HG02852 (cell line): ENCODE results near the gene CAPN5.
A peak's percentile ranks its signal among the peaks of the same experiment; 100 is the strongest.
"Not testable (repeated sequence)": the region's sequence is repeated elsewhere in the genome, so short reads cannot be mapped to it uniquely, and the experiment has no call there.

Experiments used
- ATAC-seq: cut with Tn5 transposase; IDR thresholded peaks from one replicate; pipeline ENCODE4 v1.9.1; 2021; ENCODE audit warnings: mild to moderate bottlenecking, moderate library complexity; ENCODE audit not compliant: unreplicated experiment

CAPN5 gene

GRCh38 chr11:77066229-77067042, at the start of gene CAPN5:
TSS of gene CAPN5 (plus strand) at chr11:77066971. CDS start at chr11:77084887, 17,916 bp downstream.
- peak; percentile 90 for ATAC-seq

- ATAC-seq, result not testable (repeated sequence)
Observed at GRCh38 chr11:77018396-77018924, 48.3 kb upstream of the CAPN5 start.

DNA sequence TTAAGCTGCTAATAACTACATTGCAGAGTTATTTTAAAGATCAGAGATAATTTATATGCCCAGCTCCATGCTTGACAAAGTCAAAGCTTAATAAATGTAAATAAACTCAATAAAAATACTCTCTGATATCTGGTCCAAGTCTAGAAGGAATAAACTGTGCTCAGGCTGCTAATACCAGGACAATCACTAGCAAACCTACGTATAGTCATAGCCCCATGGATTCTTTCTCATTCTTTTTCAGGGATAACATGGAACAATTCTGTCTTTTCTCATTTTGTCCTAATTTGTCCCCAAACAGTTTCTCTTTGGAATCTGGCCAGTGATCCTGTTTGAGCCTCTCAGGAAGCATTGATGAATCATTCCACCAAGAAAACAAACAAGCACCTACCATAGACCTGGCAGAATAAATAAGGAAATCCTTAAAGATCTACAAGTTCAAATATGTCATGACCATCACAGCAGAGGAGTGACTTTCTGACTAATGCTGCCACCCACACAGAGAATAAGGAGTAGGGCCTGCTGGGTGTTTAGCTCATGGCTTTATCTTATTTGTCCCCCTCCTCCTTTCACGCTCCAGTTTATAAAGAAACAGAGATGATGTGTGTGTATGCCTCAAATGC, 46.7 kb upstream of the CAPN5 start:
- no peak for ATAC-seq

GRCh38 chr11:77020734-77021133, 46.0 kb upstream of the CAPN5 start:
- no peak for ATAC-seq

- ATAC-seq, result peak; percentile 47
Observed at GRCh38 chr11:77024745-77025144, 42.0 kb upstream of the CAPN5 start.

DNA sequence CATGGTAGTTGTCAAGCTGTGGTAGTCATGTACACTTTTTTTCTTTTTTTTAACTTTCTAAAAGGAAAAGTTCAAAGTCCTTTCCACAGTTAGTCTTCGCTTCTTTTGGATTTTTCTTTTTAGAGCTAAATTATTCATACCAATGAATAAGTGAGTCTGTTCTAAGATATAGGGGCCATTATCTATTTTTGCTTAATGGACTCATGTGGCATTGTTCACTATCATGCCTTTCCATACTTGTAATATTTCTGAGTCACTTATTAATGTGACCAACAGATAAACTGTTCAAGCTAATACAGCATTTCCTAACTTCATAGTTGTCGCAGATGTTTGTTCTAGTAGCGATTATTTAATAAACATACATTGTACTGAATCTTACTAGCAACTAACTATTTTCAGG, 40.5 kb upstream of the CAPN5 start:
- ATAC-seq, result no peak

DNA sequence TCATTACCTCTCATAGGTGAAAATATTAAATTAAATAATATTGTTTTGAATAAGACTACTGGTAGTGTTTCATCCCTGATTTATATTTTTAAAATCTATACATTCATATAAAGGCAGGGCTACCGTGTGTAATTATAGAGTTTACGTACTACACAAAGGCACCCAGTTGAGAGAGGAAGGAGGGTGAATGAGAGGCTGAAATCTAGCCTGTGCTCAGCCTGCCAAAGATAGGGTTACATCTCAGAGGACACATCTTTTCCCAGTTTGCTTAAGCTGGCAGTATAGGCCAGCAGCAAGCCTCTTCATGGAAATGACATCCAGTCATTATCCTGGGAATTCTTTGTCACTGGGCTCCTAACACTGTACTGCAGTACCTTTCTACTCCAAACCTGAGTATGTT, 40.0 kb upstream of the CAPN5 start:
- no peak for ATAC-seq

GRCh38 chr11:77027275-77027674, 39.5 kb upstream of the CAPN5 start:
- ATAC-seq, result no peak

DNA sequence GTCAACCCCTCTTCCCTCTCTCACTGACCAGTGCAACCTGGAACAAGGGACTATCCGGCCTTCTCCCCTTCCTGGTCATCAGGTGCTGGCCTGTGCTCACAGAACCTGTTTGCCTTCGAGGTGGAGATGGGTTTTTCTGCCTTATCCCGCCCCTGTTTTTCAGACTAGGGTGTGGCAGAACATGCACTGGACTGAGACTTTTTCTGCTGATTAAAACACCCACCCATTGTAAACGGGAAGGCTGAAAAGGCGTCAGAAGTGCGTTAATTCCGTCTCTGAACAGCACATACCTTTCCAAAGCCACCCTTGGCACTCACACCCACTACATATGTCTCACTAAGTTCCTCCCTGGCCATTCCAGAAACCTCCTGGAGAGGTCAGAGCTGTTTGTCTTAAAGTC, 36.9 kb upstream of the CAPN5 start:
- ATAC-seq, result no peak

DNA sequence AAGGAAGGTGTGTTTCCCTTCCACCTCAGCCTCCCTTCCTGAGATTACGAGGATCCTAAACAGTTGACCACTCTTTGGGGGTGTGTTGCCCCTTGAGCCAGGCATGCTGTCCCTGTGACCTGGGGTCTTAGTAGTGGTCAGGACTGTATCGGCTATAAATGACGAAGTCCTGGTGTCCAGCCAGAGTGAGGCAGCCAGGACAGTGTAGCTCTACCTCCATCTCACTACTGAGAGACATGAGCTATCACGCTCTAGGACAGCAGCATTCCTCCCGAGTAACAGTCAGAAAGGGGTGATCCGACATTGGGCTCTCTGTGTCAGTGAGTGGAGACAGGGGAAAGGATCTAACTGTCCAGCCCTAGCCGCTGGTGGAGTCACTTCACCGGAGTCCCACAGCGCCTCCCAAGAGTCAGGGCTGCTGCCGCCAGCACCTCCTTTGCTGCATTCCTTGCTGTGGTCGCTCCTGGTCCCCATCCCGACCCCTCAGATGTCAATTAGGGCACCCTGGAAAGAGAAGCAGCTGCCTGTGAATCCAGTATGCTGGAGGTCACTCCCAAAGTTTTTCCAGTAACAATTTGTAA, 35.8 kb upstream of the CAPN5 start:
- no peak for ATAC-seq

GRCh38 chr11:77031599-77031998, 35.2 kb upstream of the CAPN5 start:
- no peak for ATAC-seq

DNA sequence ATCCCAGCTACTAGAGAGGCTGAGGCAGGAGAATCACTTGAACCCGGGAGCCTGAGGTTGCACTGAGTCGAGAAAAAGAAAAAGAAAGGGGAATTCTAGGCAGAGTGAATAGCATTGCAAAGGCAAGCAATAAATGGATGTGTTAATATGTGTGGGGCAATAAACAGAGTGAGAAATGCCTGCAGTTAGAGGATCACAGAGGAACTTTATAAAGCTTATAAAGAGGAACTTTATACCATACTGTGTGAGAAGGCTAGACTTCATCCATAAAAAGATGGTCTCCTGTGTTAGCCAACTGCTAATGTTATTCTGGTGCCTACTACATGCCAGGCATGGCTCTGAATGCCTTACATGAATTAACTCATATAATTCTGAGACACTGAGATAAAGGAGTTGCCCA, 31.7 kb upstream of the CAPN5 start:
- ATAC-seq, result no peak

DNA sequence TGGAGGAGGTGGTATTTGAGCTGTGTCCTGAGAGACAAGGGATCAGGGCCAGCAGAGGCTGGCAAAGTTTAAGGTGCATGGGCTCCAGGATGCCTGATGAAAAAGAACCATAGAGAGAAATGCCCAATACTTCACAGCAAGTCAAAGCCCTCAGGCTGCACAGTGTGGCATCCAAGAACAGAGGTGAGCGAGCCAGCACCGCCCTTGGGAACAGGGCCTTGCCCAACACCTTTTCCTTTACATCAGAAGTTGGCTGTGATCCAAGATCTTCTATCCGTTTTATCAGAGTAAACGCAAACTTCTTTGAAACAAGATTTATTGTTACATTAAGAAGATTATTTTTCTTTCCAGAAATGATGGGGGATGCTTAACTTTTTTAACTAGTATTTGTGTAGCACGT, 31.2 kb upstream of the CAPN5 start:
- no peak for ATAC-seq

DNA sequence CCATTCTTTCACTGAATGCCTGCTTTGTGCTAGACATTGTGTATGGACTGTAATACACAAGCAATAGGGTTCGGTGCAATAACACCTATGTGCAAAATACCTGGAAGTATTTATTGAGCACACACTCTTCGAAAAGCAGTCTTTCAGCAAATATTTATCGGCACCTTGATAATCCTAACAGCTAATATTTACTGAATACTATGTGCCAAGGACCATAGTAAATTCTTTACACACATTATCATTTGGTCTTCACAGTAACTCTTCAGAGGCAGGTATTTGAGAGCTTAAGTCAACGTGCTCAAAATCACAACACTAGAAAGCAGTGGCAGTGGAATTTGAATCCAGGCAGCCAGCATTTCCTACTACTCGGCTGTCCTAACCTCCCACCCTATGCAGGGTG, 30.4 kb upstream of the CAPN5 start:
- ATAC-seq, result no peak

DNA sequence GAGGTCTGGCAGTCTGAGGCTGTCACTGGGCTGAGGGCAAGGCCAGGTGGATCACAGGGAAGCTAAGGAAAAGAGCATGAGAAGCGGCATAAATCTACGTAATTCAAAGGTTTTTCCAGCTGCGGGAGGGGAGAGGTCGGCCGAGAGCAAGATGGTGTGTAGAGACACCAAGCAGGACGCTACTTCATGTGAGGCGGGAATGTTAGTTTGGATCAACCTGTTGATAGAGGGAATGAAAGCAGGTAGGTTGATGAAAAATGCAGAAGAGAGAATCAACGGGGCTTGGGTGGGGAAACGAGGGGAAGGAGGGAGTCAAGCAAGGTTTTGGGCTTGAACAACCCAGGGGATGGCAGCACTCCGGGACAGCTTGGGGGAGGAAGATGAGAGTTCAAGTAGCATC, 29.7 kb upstream of the CAPN5 start:
- no peak for ATAC-seq

DNA sequence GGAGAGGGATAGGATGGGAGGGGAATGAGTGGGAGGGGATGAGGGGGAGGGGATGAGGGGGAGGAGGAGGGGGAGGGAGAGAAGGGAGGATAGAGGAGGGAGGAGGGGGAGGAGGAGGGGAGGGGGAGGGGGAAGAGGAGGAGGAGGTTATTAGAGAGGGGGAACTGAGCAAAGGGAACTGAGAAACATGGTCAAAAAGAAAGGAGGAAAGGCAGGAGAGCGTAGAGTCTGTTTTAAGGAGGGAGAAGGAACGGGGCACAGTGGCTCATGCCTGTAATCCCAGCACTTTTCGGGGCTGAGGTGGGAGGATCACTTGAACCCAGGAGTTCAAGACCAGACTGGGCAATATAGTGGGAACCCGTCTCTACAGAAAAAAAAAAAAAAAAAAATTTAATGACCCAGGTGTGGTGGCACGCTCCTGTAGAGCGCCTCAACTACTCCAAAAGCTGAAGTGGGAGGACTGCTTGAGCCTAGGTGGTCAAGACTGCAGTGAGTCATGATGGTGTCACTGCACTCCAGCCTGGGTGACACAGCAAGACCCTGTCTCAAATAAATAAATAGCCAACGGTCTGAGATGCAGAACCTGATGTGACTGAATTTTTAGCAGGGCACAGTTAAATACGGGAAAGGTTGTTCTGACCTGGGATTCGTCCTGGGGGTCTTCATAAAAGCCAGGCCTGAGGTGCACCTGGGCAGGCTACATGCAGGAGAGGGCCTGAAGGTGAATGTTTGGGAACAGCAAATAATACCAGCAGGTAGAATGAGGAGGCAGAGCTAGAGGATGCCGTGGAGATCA, 28.5 kb upstream of the CAPN5 start:
- no peak for ATAC-seq

DNA sequence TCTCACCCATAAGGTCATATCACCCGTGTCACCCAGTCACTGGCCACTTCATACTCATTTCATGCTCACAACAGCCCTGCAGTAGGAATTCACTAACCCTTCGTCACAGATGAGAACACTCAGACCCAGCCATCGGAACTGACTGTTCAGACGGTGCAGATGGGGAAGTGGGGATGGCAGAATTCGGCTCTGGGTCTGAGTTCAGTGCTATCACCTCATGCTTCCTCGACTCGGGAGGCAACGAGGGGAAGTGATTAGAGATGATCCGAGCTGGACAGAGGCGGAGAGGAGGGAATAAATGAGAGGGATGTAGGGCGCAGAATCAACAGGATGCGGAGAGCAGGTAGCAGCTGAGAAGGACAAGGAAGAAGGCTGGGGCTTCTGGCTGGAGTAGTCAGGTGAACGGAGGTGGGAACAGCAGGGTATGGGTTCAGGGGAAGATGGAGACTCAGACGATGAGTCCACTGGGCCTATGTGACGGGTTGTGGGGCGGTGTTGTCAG, 27.9 kb upstream of the CAPN5 start:
- ATAC-seq, result peak; percentile 67

DNA sequence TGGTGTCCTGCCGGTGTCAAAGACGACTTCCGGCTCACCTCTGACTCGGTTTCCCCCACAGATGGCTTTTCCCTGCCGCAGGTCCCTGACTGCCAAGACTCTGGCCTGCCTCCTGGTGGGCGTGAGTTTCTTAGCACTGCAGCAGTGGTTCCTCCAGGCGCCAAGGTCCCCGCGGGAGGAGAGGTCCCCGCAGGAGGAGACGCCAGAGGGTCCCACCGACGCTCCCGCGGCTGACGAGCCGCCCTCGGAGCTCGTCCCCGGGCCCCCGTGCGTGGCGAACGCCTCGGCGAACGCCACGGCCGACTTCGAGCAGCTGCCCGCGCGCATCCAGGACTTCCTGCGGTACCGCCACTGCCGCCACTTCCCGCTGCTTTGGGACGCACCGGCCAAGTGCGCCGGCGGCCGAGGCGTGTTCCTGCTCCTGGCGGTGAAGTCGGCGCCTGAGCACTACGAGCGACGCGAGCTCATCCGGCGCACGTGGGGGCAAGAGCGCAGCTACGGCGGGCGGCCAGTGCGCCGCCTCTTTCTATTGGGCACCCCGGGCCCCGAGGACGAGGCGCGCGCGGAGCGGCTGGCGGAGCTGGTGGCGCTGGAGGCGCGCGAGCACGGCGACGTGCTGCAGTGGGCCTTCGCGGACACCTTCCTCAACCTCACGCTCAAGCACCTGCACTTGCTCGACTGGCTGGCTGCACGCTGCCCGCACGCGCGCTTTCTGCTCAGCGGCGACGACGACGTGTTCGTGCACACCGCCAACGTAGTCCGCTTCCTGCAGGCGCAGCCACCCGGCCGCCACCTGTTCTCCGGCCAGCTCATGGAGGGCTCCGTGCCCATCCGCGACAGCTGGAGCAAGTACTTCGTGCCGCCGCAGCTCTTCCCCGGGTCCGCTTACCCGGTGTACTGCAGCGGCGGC, 27.0 kb upstream of the CAPN5 start:
- ATAC-seq, result no peak

- ATAC-seq, result no peak
Observed at GRCh38 chr11:77040401-77040777, 26.4 kb upstream of the CAPN5 start.

- no peak for ATAC-seq
Observed at GRCh38 chr11:77040889-77041288, 25.9 kb upstream of the CAPN5 start.
